HepG2 (cell line): ENCODE data around the gene SLC25A11. TPM values are rescaled to one million over a fixed set of nuclear protein-coding genes. Genes with fewer than 3 reads are reported as not detected.
A peak's percentile ranks its signal among the peaks of the same experiment; 100 is the strongest.

ENCODE experiments used
- ATF7 ChIP-seq, 2 experiments: fragments of 450-650 bp in 1 of 2; sonication (generic) in 1 of 2; formaldehyde crosslinking in 1 of 2; IDR thresholded peaks; 2 replicates each; pipeline versions ENCODE4 v1.4.0 to v1.6.1; 2016 to 2020; ENCODE audit warnings: antibody characterized with exemption in 1 of 2, mild to moderate bottlenecking in 1 of 2, missing genetic modification reagents in 1 of 2
- BRCA1 ChIP-seq: sonication (generic); formaldehyde crosslinking; IDR thresholded peaks from 2 replicates; pipeline ENCODE4 v1.4.0; 2020; ENCODE audit warnings: missing genetic modification reagents
- CEBPB ChIP-seq: IDR thresholded peaks from 2 replicates; pipeline ENCODE4 v1.6.1; 2011; ENCODE audit warnings: low read depth, low read length, improper control_type of control experiment, borderline replicate concordance
- EEA1 ChIP-seq: sonication (generic); formaldehyde crosslinking; IDR thresholded peaks from 2 replicates; pipeline ENCODE4 v1.5.1; 2020; ENCODE audit warnings: mild to moderate bottlenecking, missing genetic modification reagents, borderline replicate concordance
- ELF4 ChIP-seq: sonication (generic); formaldehyde crosslinking; IDR thresholded peaks from 2 replicates; pipeline ENCODE4 v1.5.0; 2020; ENCODE audit warnings: missing genetic modification reagents, mild to moderate bottlenecking, moderate library complexity, borderline replicate concordance
- EP300 ChIP-seq, 3 experiments: sonication (generic) in 1 of 3; formaldehyde crosslinking in 1 of 3; IDR thresholded peaks; 2 replicates each; pipeline versions ENCODE4 v1.5.1 to v1.6.1; 2011 to 2020; ENCODE audit warnings: low read depth in 2 of 3, low read length in 2 of 3, borderline replicate concordance in 1 of 3, improper control_type of control experiment in 1 of 3, mild to moderate bottlenecking in 1 of 3, missing genetic modification reagents in 1 of 3, moderate library complexity in 1 of 3
- HNRNPL ChIP-seq: fragments of 200-400 bp; formaldehyde crosslinking; IDR thresholded peaks from 2 replicates; pipeline ENCODE4 v1.6.1; 2017; ENCODE audit warnings: mild to moderate bottlenecking, low read depth, low read length
- IKZF1 ChIP-seq: fragments of 450-650 bp; IDR thresholded peaks from 2 replicates; pipeline ENCODE4 v1.7.1; 2016
- KAT8 ChIP-seq: IDR thresholded peaks from 2 replicates; pipeline ENCODE4 v1.6.1; 2016; ENCODE audit warnings: missing genetic modification reagents, missing compliant biosample characterization
- KMT2B ChIP-seq: IDR thresholded peaks from 2 replicates; pipeline ENCODE4 v1.6.1; 2016; ENCODE audit warnings: missing genetic modification reagents, missing compliant biosample characterization
- NFE2L2 ChIP-seq: fragments of 150-350 bp; IDR thresholded peaks from 2 replicates; pipeline ENCODE4 v1.6.1; 2014; ENCODE audit warnings: low read length
- PCBP1 ChIP-seq: fragments of 200-400 bp; formaldehyde crosslinking; IDR thresholded peaks from 2 replicates; pipeline ENCODE4 v1.6.1; 2017; ENCODE audit warnings: mild to moderate bottlenecking, low read depth, low read length, borderline replicate concordance
- PITX1 ChIP-seq: sonication (generic); formaldehyde crosslinking; IDR thresholded peaks from 2 replicates; pipeline ENCODE4 v1.5.1; 2020; ENCODE audit warnings: mild to moderate bottlenecking, missing genetic modification reagents
- SALL1 ChIP-seq: sonication (generic); formaldehyde crosslinking; IDR thresholded peaks from 2 replicates; pipeline ENCODE4 v1.8.0; 2022; ENCODE audit warnings: mild to moderate bottlenecking, missing genetic modification reagents
- YY1 ChIP-seq: IDR thresholded peaks from 2 replicates; pipeline ENCODE4 v1.6.1; 2011; ENCODE audit warnings: low read length, low read depth, moderate library complexity, mild to moderate bottlenecking; ENCODE audit not compliant: insufficient read depth, insufficient replicate concordance
- ZBTB3 ChIP-seq: sonication (generic); formaldehyde crosslinking; IDR thresholded peaks from 2 replicates; pipeline ENCODE4 v1.4.0; 2020; ENCODE audit warnings: low read depth, mild to moderate bottlenecking, moderate library complexity, missing genetic modification reagents, borderline replicate concordance
- ZNF207 ChIP-seq: fragments of 450-650 bp; IDR thresholded peaks from 2 replicates; pipeline ENCODE4 v1.6.1; 2016; ENCODE audit warnings: antibody characterized with exemption, borderline replicate concordance
- ZNF383 ChIP-seq: sonication (generic); formaldehyde crosslinking; IDR thresholded peaks from 2 replicates; pipeline ENCODE4 v1.4.0; 2020; ENCODE audit warnings: missing genetic modification reagents, mild to moderate bottlenecking, borderline replicate concordance
- ZNF614 ChIP-seq: IDR thresholded peaks from 2 replicates; pipeline ENCODE4 v1.6.1; 2018; ENCODE audit warnings: missing biosample characterization, missing genetic modification reagents, inconsistent platforms, borderline replicate concordance
- ZNF772 ChIP-seq: sonication (generic); formaldehyde crosslinking; IDR thresholded peaks from 2 replicates; pipeline ENCODE4 v1.5.0; 2020; ENCODE audit warnings: mild to moderate bottlenecking, missing genetic modification reagents
- ZSCAN31 ChIP-seq: sonication (generic); formaldehyde crosslinking; IDR thresholded peaks from 2 replicates; pipeline ENCODE4 v1.5.0; 2020; ENCODE audit warnings: low read depth, mild to moderate bottlenecking, missing genetic modification reagents
- polyA plus RNA-seq, 8 experiments: library from polyadenylated mRNA; depleted of rRNA in 3 of 8; stranded (reverse) in 7 of 8; unstranded in 1 of 8; fragments of >200 nt; fragmentation: Illumina TruSeq in 4 of 8; extraction: Trizol in 4 of 8; gene quantifications; 2 replicates each; pipeline versions ENCODE4 v1.2.1 to v1.2.3, GENCODE V29; 2011 to 2016; ENCODE audit warnings: low read depth in 4 of 8, missing spikeins in 1 of 8, mixed read lengths in 1 of 8; ENCODE audit not compliant: insufficient read depth in 1 of 8
- total RNA-seq, 5 experiments: library from RNA; depleted of rRNA; stranded (reverse); fragments of >200 nt; fragmentation: Illumina TruSeq; extraction: Trizol; gene quantifications; 2 replicates each; pipeline ENCODE4 v1.2.3, GENCODE V29; 2016; ENCODE audit warnings: low read depth in 1 of 5
- TF ChIP-seq, protein P1 (sequence below): sonication (generic); formaldehyde crosslinking; IDR thresholded peaks from 2 replicates; pipeline ENCODE4 v1.8.0; 2022; ENCODE audit warnings: missing genetic modification reagents, mild to moderate bottlenecking, borderline replicate concordance
- TF ChIP-seq, protein P2 (sequence below): sonication (generic); formaldehyde crosslinking; IDR thresholded peaks from 2 replicates; pipeline ENCODE4 v1.9.0; 2021; ENCODE audit warnings: missing genetic modification reagents, borderline replicate concordance
- TF ChIP-seq, protein P3 (sequence below): IDR thresholded peaks from 2 replicates; pipeline ENCODE4 v1.6.1; 2016; ENCODE audit warnings: mild to moderate bottlenecking, missing biosample characterization, missing genetic modification reagents
- TF ChIP-seq, protein P4 (sequence below): sonication (generic); formaldehyde crosslinking; IDR thresholded peaks from 2 replicates; pipeline ENCODE4 v1.5.0; 2020; ENCODE audit warnings: missing genetic modification reagents

The SLC25A11 gene
- total and polyA plus RNA-seq, 2 of the 13 experiments (the other 11 are each of a cell fraction or from before 2014, with no cell fraction given) = 35.4 to 47.2 TPM

DNA sequence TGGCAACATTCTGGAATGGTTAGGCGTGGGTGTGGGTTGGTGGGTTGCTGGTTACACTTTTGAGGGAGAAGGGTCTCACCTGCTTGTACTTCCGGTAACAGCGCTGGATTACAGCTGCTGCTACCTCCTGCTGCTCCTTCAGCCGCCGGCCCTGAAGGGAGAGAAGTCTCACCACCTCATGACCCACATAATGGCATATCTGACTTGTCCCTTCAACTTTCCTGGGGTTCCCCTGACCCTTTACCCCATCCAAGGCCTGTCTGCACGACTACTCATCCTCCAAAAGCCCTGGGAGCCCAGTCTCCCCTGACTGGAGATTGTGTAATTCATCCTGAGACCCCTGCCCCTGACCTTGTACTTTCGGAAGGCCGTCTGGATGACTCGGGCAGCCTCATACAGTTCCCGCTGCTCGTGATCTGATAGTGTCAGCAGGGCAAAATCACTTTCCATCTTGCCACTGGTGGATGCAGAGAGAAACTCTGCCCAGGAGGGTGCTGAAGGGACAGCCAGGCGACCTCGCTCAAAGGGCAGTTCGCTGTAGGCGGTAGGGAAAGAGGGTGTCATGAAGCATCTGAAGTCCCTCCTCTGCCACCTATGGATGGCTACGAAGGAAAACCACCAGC, 29.8 kb upstream of the SLC25A11 start (continued):
- TF ChIP-seq, protein P1, sequence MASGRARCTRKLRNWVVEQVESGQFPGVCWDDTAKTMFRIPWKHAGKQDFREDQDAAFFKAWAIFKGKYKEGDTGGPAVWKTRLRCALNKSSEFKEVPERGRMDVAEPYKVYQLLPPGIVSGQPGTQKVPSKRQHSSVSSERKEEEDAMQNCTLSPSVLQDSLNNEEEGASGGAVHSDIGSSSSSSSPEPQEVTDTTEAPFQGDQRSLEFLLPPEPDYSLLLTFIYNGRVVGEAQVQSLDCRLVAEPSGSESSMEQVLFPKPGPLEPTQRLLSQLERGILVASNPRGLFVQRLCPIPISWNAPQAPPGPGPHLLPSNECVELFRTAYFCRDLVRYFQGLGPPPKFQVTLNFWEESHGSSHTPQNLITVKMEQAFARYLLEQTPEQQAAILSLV = no peak
- TF ChIP-seq CEBPB (no peak), ZSCAN31 (peak; percentile 14; the same call in 1 of the 2 replicates), PCBP1 (no peak), EP300 (IDR thresholded peaks at IDR 0.05; ENCODE audit: low read depth in 2 of 2, low read length in 2 of 2) (0 out of 4 replicates have a peak, but pooled peaks of 1 of the 2 experiments have one; percentile 3), EP300 (CRISPR knock-in tag; IDR thresholded peaks at IDR 0.05; ENCODE audit: borderline replicate concordance) (no peak), ELF4 (CRISPR knock-in tag) (no peak), ZNF207 (no peak), YY1 (no peak), EEA1 (CRISPR knock-in tag) (no peak), SALL1 (no peak), ZNF614 (0 out of 2 replicates have a peak, but pooled peaks have one; percentile 19), HNRNPL (no peak), ZBTB3 (CRISPR knock-in tag) (no peak), PITX1 (CRISPR knock-in tag) (no peak; the same call in 1 of the 2 replicates), KAT8 (no peak), ZNF772 (CRISPR knock-in tag) (0 out of 2 replicates have a peak, but pooled peaks have one; percentile 65), NFE2L2 (no peak), ZNF383 (CRISPR knock-in tag) (no peak), IKZF1 (no peak), KMT2B (CRISPR knock-in tag) (no peak), ATF7 (IDR thresholded peaks at IDR 0.05) (no peak), ATF7 (CRISPR knock-in tag; IDR thresholded peaks at IDR 0.05) (no peak), BRCA1 (CRISPR knock-in tag) (no peak)
- TF ChIP-seq, protein P2, sequence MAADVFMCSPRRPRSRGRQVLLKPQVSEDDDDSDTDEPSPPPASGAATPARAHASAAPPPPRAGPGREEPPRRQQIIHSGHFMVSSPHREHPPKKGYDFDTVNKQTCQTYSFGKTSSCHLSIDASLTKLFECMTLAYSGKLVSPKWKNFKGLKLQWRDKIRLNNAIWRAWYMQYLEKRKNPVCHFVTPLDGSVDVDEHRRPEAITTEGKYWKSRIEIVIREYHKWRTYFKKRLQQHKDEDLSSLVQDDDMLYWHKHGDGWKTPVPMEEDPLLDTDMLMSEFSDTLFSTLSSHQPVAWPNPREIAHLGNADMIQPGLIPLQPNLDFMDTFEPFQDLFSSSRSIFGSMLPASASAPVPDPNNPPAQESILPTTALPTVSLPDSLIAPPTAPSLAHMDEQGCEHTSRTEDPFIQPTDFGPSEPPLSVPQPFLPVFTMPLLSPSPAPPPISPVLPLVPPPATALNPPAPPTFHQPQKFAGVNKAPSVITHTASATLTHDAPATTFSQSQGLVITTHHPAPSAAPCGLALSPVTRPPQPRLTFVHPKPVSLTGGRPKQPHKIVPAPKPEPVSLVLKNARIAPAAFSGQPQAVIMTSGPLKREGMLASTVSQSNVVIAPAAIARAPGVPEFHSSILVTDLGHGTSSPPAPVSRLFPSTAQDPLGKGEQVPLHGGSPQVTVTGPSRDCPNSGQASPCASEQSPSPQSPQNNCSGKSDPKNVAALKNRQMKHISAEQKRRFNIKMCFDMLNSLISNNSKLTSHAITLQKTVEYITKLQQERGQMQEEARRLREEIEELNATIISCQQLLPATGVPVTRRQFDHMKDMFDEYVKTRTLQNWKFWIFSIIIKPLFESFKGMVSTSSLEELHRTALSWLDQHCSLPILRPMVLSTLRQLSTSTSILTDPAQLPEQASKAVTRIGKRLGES (CRISPR knock-in tag) = no peak
- TF ChIP-seq, protein P3, sequence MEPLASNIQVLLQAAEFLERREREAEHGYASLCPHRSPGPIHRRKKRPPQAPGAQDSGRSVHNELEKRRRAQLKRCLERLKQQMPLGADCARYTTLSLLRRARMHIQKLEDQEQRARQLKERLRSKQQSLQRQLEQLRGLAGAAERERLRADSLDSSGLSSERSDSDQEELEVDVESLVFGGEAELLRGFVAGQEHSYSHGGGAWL (CRISPR knock-in tag) = no peak
- TF ChIP-seq, protein P4, sequence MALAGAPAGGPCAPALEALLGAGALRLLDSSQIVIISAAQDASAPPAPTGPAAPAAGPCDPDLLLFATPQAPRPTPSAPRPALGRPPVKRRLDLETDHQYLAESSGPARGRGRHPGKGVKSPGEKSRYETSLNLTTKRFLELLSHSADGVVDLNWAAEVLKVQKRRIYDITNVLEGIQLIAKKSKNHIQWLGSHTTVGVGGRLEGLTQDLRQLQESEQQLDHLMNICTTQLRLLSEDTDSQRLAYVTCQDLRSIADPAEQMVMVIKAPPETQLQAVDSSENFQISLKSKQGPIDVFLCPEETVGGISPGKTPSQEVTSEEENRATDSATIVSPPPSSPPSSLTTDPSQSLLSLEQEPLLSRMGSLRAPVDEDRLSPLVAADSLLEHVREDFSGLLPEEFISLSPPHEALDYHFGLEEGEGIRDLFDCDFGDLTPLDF (CRISPR knock-in tag) = no peak
